PC-3 (cell line): ENCODE results near the gene FCRL5. TPM values are rescaled to one million over a fixed set of nuclear protein-coding genes. Genes with fewer than 3 reads are reported as not detected.

Source experiments
- ATAC-seq: fragments of 200-7000 bp; cut with Tn5 transposase; 2 replicates; pipeline ENCODE4 v1.9.1; 2020; ENCODE audit warnings: mild to moderate bottlenecking, moderate library complexity
- BruUV-seq: library from RNA; stranded (reverse); fragments of 400-500 nt; replicated peaks from 2 replicates; lab custom pipeline; 2021; lab: Mats Ljungman, UMichigan
- CTCF ChIA-PET: fragments of 300-600 bp; sonication (Branson Sonifier 250); formaldehyde crosslinking; loops from one replicate; lab custom pipeline; 2022; ENCODE audit warnings: antibody characterized with exemption; lab: Charles Lee
- POLR2A ChIA-PET: fragments of 300-600 bp; sonication (Branson Sonifier 250); formaldehyde crosslinking; loops from one replicate; lab custom pipeline; 2022; ENCODE audit warnings: antibody characterized with exemption; ENCODE audit not compliant: unreplicated experiment; lab: Charles Lee
- DNase-seq: peaks from one replicate; pipeline ENCODE4 v3.0.0-alpha.2; 2015
- H2AFZ ChIP-seq: fragments of 300-600 bp; sonication (generic); 2 replicates; pipeline ENCODE4 v1.6.0; 2016; ENCODE audit warnings: antibody characterized with exemption, low read length
- H3F3A ChIP-seq: fragments of 300-600 bp; sonication (generic); one replicate; pipeline ENCODE4 v1.6.0; 2017; ENCODE audit warnings: antibody characterized with exemption, low read length, control low read depth, mild to moderate bottlenecking; ENCODE audit not compliant: unreplicated experiment
- H3K27ac ChIP-seq: fragments of 300-600 bp; sonication (generic); 2 replicates; pipeline ENCODE4 v1.5.1; 2016; ENCODE audit warnings: mild to moderate bottlenecking, low read length
- H3K27me3 ChIP-seq: fragments of 300-600 bp; sonication (generic); 2 replicates; pipeline ENCODE4 v1.6.1; 2016; ENCODE audit warnings: low read length, mixed read lengths
- H3K36me3 ChIP-seq: fragments of 300-600 bp; sonication (generic); 2 replicates; pipeline ENCODE4 v1.6.1; 2016; ENCODE audit warnings: low read depth, mixed run types, low read length, mixed read lengths
- H3K4me1 ChIP-seq: fragments of 300-600 bp; sonication (generic); 2 replicates; pipeline ENCODE4 v1.5.1; 2016; ENCODE audit warnings: low read length; ENCODE audit not compliant: insufficient read depth
- H3K4me2 ChIP-seq: fragments of 300-600 bp; sonication (generic); 2 replicates; pipeline ENCODE4 v1.6.0; 2016; ENCODE audit warnings: low read length
- H3K4me3 ChIP-seq: fragments of 300-600 bp; sonication (generic); 2 replicates; pipeline ENCODE4 v1.5.1; 2016; ENCODE audit warnings: mild to moderate bottlenecking, low read length, mixed read lengths
- H3K79me2 ChIP-seq: fragments of 300-600 bp; sonication (generic); 2 replicates; pipeline ENCODE4 v1.6.1; 2017; ENCODE audit warnings: low read length, mixed read lengths
- H3K9ac ChIP-seq: fragments of 300-600 bp; sonication (generic); 2 replicates; pipeline ENCODE4 v1.6.0; 2016; ENCODE audit warnings: mild to moderate bottlenecking, low read length
- H3K9me2 ChIP-seq: fragments of 300-600 bp; sonication (generic); replicated peaks from 2 replicates; pipeline ENCODE4 v1.6.1; 2016; ENCODE audit warnings: mixed run types, low read length, mixed read lengths
- H3K9me3 ChIP-seq: fragments of 300-600 bp; sonication (generic); 2 replicates; pipeline ENCODE4 v1.6.1; 2016; ENCODE audit warnings: low read length, mixed read lengths
- H4K20me1 ChIP-seq: fragments of 300-600 bp; sonication (generic); 2 replicates; pipeline ENCODE4 v1.6.1; 2016; ENCODE audit warnings: low read length, mixed read lengths
- CTCF ChIP-seq: fragments of 300-600 bp; sonication (generic); conservative IDR thresholded peaks from 2 replicates; pipeline ENCODE4 v1.5.1; 2017; ENCODE audit warnings: antibody characterized with exemption, low read depth, mild to moderate bottlenecking, low read length
- EZH2 ChIP-seq: fragments of 300-600 bp; sonication (generic); IDR thresholded peaks from one replicate; pipeline ENCODE4 v1.6.1; 2017; ENCODE audit warnings: antibody characterized with exemption, mild to moderate bottlenecking, low read length; ENCODE audit not compliant: unreplicated experiment
- EZH2phosphoT487 ChIP-seq: fragments of 300-600 bp; sonication (generic); IDR thresholded peaks from 2 replicates; pipeline ENCODE4 v1.6.1; 2018; ENCODE audit warnings: mild to moderate bottlenecking, antibody characterized with exemption, low read length, borderline replicate concordance
- intact Hi-C: fragments of 100-400 bp; cut with micrococcal nuclease; formaldehyde crosslinking; loops from 2 replicates; pipeline ENCODE4 v1.9.0; 2023
- total RNA-seq: library from RNA; depleted of rRNA; stranded (reverse); fragments of >200 nt; gene quantifications from 2 replicates; pipeline ENCODE4 v1.2.3, GENCODE V29; 2014

The FCRL5 gene
- total RNA-seq, 1 experiment from 2014 or later = not detected

GRCh38 chr1:157509546-157510232 is 42.6 kb downstream of the FCRL5 start:
- ATAC-seq (no peak), DNase-seq (no peak)
- BruUV-seq = no TSS peak
- H3K4me1 ChIP-seq = no peaks in the 10 kb centered on the region
- ChIA-PET CTCF (no interaction called here), POLR2A (no interaction called here)
- no peaks in the 10 kb centered on the region for H3K9me3 ChIP-seq
- no peak overlapping the region for H3K4me2 ChIP-seq
- H3K79me2 ChIP-seq = no peaks in the 10 kb centered on the region
- no peak for TF ChIP-seq EZH2
- TF ChIP-seq EZH2phosphoT487 = no peak
- no peak for TF ChIP-seq CTCF
- no peaks in the 10 kb centered on the region for H3K9me2 ChIP-seq
- H3F3A ChIP-seq = no peaks in the 10 kb centered on the region
- H3K9ac ChIP-seq = no peak overlapping the region
- no peaks in the 10 kb centered on the region for H3K36me3 ChIP-seq
- H3K27ac ChIP-seq = no peak overlapping the region
- intact Hi-C loops = no loop called here
- no peak overlapping the region for H3K4me3 ChIP-seq
- H3K27me3 ChIP-seq = peaks cover 39% of the 10 kb centered on the region
- H4K20me1 ChIP-seq = no peaks in the 10 kb centered on the region
- H2AFZ ChIP-seq = no peak overlapping the region

GRCh38 chr1:157505481-157506272 is 46.6 kb downstream of the FCRL5 start:
- H3K4me2 ChIP-seq = no peak overlapping the region
- H3K9me2 ChIP-seq = no peaks in the 10 kb centered on the region
- CTCF ChIA-PET = interaction anchor here (0.8 kb wide), 1 partner anchor 616 kb away, joined by 3 read pairs; no protein-coding TSS in a partner anchor
- peaks cover 34% of the 10 kb centered on the region for H3K27me3 ChIP-seq
- no peaks in the 10 kb centered on the region for H4K20me1 ChIP-seq
- H3K27ac ChIP-seq = no peak overlapping the region
- H3K79me2 ChIP-seq = no peaks in the 10 kb centered on the region
- no peaks in the 10 kb centered on the region for H3K36me3 ChIP-seq
- H3K4me1 ChIP-seq = no peaks in the 10 kb centered on the region
- no peaks in the 10 kb centered on the region for H3F3A ChIP-seq
- peak; percentile 76 for DNase-seq
- no TSS peak for BruUV-seq
- no peak overlapping the region for H3K4me3 ChIP-seq
- no peak for TF ChIP-seq EZH2
- no peak for TF ChIP-seq EZH2phosphoT487
- TF ChIP-seq CTCF = peak; percentile 85
- no peaks in the 10 kb centered on the region for H3K9me3 ChIP-seq
- peak; percentile 97 for ATAC-seq
- H3K9ac ChIP-seq = no peak overlapping the region
- intact Hi-C loops = no loop called here
- no peak overlapping the region for H2AFZ ChIP-seq
- POLR2A ChIA-PET = no interaction called here

GRCh38 chr1:157504646-157505045 is 47.7 kb downstream of the FCRL5 start:
- no peak for ATAC-seq
- POLR2A ChIA-PET = no interaction called here
- intact Hi-C loops = no loop called here
- H3K4me1 ChIP-seq = no peaks in the 10 kb centered on the region
- H3K4me2 ChIP-seq = no peak overlapping the region
- no peaks in the 10 kb centered on the region for H3K79me2 ChIP-seq
- no peaks in the 10 kb centered on the region for H4K20me1 ChIP-seq
- no peaks in the 10 kb centered on the region for H3K9me2 ChIP-seq
- H3K27me3 ChIP-seq = peaks cover 39% of the 10 kb centered on the region
- no peaks in the 10 kb centered on the region for H3K36me3 ChIP-seq
- no peaks in the 10 kb centered on the region for H3K9me3 ChIP-seq
- no peak overlapping the region for H3K4me3 ChIP-seq
- no peaks in the 10 kb centered on the region for H3F3A ChIP-seq
- no peak for DNase-seq
- no TSS peak for BruUV-seq
- H3K27ac ChIP-seq = no peak overlapping the region
- TF ChIP-seq CTCF (no peak), EZH2 (no peak), EZH2phosphoT487 (no peak)
- no peak overlapping the region for H3K9ac ChIP-seq
- H2AFZ ChIP-seq = no peak overlapping the region
- CTCF ChIA-PET = no interaction called here
